ENCODE measurements around the gene PTPRG.

DNA sequence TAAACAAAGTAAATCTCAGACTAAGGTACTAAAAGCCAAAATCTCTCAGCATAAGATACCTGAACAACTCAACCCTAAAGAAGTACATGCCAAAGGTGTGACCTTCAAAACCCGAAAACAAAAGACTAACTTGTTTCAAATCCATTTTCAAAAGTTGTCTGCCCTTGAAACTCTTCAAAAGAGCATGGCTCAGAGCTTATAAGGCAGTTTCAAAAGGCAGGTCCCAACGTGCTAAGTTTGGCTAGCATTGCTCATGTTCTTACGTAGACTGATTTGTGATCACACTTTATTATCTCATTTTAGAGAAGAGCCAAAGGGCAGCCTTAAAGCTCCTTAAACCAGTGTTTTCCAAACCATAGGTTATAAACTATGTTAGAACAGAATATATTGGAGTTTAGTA is 699.8 kb downstream of the PTPRG start:
- TF ChIP-seq, protein P1, sequence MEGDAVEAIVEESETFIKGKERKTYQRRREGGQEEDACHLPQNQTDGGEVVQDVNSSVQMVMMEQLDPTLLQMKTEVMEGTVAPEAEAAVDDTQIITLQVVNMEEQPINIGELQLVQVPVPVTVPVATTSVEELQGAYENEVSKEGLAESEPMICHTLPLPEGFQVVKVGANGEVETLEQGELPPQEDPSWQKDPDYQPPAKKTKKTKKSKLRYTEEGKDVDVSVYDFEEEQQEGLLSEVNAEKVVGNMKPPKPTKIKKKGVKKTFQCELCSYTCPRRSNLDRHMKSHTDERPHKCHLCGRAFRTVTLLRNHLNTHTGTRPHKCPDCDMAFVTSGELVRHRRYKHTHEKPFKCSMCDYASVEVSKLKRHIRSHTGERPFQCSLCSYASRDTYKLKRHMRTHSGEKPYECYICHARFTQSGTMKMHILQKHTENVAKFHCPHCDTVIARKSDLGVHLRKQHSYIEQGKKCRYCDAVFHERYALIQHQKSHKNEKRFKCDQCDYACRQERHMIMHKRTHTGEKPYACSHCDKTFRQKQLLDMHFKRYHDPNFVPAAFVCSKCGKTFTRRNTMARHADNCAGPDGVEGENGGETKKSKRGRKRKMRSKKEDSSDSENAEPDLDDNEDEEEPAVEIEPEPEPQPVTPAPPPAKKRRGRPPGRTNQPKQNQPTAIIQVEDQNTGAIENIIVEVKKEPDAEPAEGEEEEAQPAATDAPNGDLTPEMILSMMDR (IDR thresholded peaks at IDR 0.05): no peak
- no peak for TF ChIP-seq POLR2A (IDR thresholded peaks at IDR 0.05)
- no peak for TF ChIP-seq EP300 (IDR thresholded peaks at IDR 0.05)
- TF ChIP-seq POLR2AphosphoS5 (IDR thresholded peaks at IDR 0.05): no peak
